HEK293 (cell line): ENCODE measurements around the gene RSRP1.
A peak's percentile ranks its signal among the peaks of the same experiment; 100 is the strongest.

Source experiments
- CTCF ChIA-PET: fragments of 350-600 bp; formaldehyde crosslinking; extraction: SDS; loops from one replicate; lab custom pipeline; 2021; ENCODE audit warnings: antibody characterized with exemption; lab: Yijun Ruan, JAX
- POLR2A ChIA-PET: fragments of 300-600 bp; formaldehyde crosslinking; extraction: SDS; loops from one replicate; lab custom pipeline; 2020; ENCODE audit warnings: antibody characterized with exemption, inconsistent platforms; lab: Yijun Ruan, JAX
- H3K27ac ChIP-seq: fragments of 200-500 bp; sonication (Bioruptor generic); 2 replicates; pipeline ENCODE4 v1.5.1; 2014; ENCODE audit warnings: low read depth, low read length, control low read depth, inconsistent platforms; ENCODE audit errors: extremely low read depth
- H3K36me3 ChIP-seq, 2 experiments: fragments of 200-500 bp in 1 of 2; sonication (Bioruptor generic) in 1 of 2; 1 replicate in 1 of 2; 2 replicates in 1 of 2; pipeline ENCODE4 v1.5.1; 2014 to 2017; ENCODE audit warnings: inconsistent platforms in 2 of 2, low read length in 2 of 2; ENCODE audit not compliant: control insufficient read depth in 2 of 2, insufficient read depth in 1 of 2
- H3K4me1 ChIP-seq: fragments of 200-500 bp; sonication (Bioruptor generic); 2 replicates; pipeline ENCODE4 v1.5.1; 2014; ENCODE audit warnings: mild to moderate bottlenecking, low read length, inconsistent platforms; ENCODE audit not compliant: control insufficient read depth, insufficient read depth
- H3K4me3 ChIP-seq: 2 replicates; pipeline ENCODE4 v1.5.1; 2011; ENCODE audit warnings: low read depth, mild to moderate bottlenecking, control low read depth, low read length, moderate library complexity
- H3K9me3 ChIP-seq: fragments of 200-500 bp; sonication (Bioruptor generic); 2 replicates; pipeline ENCODE4 v1.5.1; 2014; ENCODE audit warnings: low read depth, low read length, inconsistent platforms; ENCODE audit not compliant: control insufficient read depth, insufficient read depth
- BCL11B ChIP-seq: fragments of 450-650 bp; formaldehyde crosslinking; IDR thresholded peaks from 2 replicates; pipeline ENCODE4 v1.5.1; 2016; ENCODE audit warnings: low read depth, missing biosample characterization, missing genetic modification characterization
- CTCF ChIP-seq: fragments of 450-650 bp; formaldehyde crosslinking; IDR thresholded peaks from 2 replicates; pipeline ENCODE4 v1.5.1; 2016; ENCODE audit warnings: missing biosample characterization, missing genetic modification characterization
- IKZF3 ChIP-seq: fragments of 450-650 bp; IDR thresholded peaks from 2 replicates; pipeline ENCODE4 v1.5.0; 2018; ENCODE audit warnings: missing biosample characterization, mild to moderate bottlenecking, missing genetic modification characterization, moderate library complexity
- INSM2 ChIP-seq: fragments of 450-650 bp; formaldehyde crosslinking; IDR thresholded peaks from 2 replicates; pipeline ENCODE4 v1.5.1; 2016; ENCODE audit warnings: missing biosample characterization, missing genetic modification characterization
- KLF8 ChIP-seq: fragments of 450-650 bp; formaldehyde crosslinking; IDR thresholded peaks from 2 replicates; pipeline ENCODE4 v1.5.1; 2016; ENCODE audit warnings: missing biosample characterization, missing genetic modification characterization
- MEIS1 ChIP-seq: sonication (generic); formaldehyde crosslinking; IDR thresholded peaks from 2 replicates; pipeline ENCODE4 v1.8.1; 2022; ENCODE audit warnings: missing genetic modification reagents, mild to moderate bottlenecking, borderline replicate concordance
- MYNN ChIP-seq: fragments of 450-650 bp; formaldehyde crosslinking; IDR thresholded peaks from 2 replicates; pipeline ENCODE4 v1.5.1; 2016; ENCODE audit warnings: missing biosample characterization, missing genetic modification characterization, borderline replicate concordance
- MZF1 ChIP-seq: fragments of 450-650 bp; formaldehyde crosslinking; IDR thresholded peaks from 2 replicates; pipeline ENCODE4 v1.5.1; 2017; ENCODE audit warnings: missing biosample characterization, missing genetic modification characterization, borderline replicate concordance
- PBX3 ChIP-seq: sonication (generic); formaldehyde crosslinking; IDR thresholded peaks from 2 replicates; pipeline ENCODE4 v1.8.1; 2022; ENCODE audit warnings: mild to moderate bottlenecking, moderate library complexity, missing genetic modification reagents
- YY1 ChIP-seq: fragments of 450-650 bp; formaldehyde crosslinking; IDR thresholded peaks from 2 replicates; pipeline ENCODE4 v1.5.1; 2018; ENCODE audit warnings: missing biosample characterization, missing genetic modification characterization
- ZNF16 ChIP-seq: fragments of 450-650 bp; formaldehyde crosslinking; IDR thresholded peaks from 2 replicates; pipeline ENCODE4 v1.5.1; 2016; ENCODE audit warnings: low read depth, missing biosample characterization, missing genetic modification characterization
- ZNF214 ChIP-seq: fragments of 450-650 bp; formaldehyde crosslinking; IDR thresholded peaks from 2 replicates; pipeline ENCODE4 v1.5.1; 2017; ENCODE audit warnings: missing biosample characterization, mild to moderate bottlenecking, missing genetic modification characterization, borderline replicate concordance
- ZNF266 ChIP-seq: fragments of 450-650 bp; formaldehyde crosslinking; IDR thresholded peaks from 2 replicates; pipeline ENCODE4 v1.5.1; 2016; ENCODE audit warnings: missing biosample characterization, missing genetic modification characterization, low read depth
- ZNF302 ChIP-seq: fragments of 450-650 bp; formaldehyde crosslinking; IDR thresholded peaks from 2 replicates; pipeline ENCODE4 v1.5.1; 2016; ENCODE audit warnings: missing biosample characterization, missing genetic modification characterization, low read depth
- ZNF335 ChIP-seq: fragments of 450-650 bp; formaldehyde crosslinking; conservative IDR thresholded peaks from 2 replicates; pipeline ENCODE4 v1.5.1; 2016; ENCODE audit warnings: missing biosample characterization, missing genetic modification characterization
- ZNF341 ChIP-seq: fragments of 450-650 bp; formaldehyde crosslinking; IDR thresholded peaks from 2 replicates; pipeline ENCODE4; 2016; ENCODE audit warnings: low read depth, missing biosample characterization, missing genetic modification characterization
- ZNF366 ChIP-seq: fragments of 450-650 bp; formaldehyde crosslinking; conservative IDR thresholded peaks from 2 replicates; pipeline ENCODE4 v1.5.1; 2016; ENCODE audit warnings: missing biosample characterization, missing genetic modification characterization
- ZNF514 ChIP-seq: fragments of 450-650 bp; formaldehyde crosslinking; IDR thresholded peaks from 2 replicates; pipeline ENCODE4 v1.5.1; 2016; ENCODE audit warnings: missing biosample characterization, missing genetic modification characterization
- ZNF530 ChIP-seq: fragments of 450-650 bp; formaldehyde crosslinking; IDR thresholded peaks from 2 replicates; pipeline ENCODE4 v1.5.1; 2016; ENCODE audit warnings: low read depth, missing biosample characterization, missing genetic modification characterization
- ZNF549 ChIP-seq: fragments of 450-650 bp; IDR thresholded peaks from 2 replicates; pipeline ENCODE4 v1.5.1; 2018; ENCODE audit warnings: missing biosample characterization, missing genetic modification characterization, mild to moderate bottlenecking, inconsistent platforms, moderate library complexity
- ZNF660 ChIP-seq: fragments of 450-650 bp; IDR thresholded peaks from 2 replicates; pipeline ENCODE4 v1.5.1; 2018; ENCODE audit warnings: missing biosample characterization, mild to moderate bottlenecking, missing genetic modification characterization
- ZNF670 ChIP-seq: fragments of 450-650 bp; formaldehyde crosslinking; IDR thresholded peaks from 2 replicates; pipeline ENCODE4 v1.5.1; 2016; ENCODE audit warnings: missing biosample characterization, missing genetic modification characterization, low read depth
- ZNF776 ChIP-seq: fragments of 450-650 bp; formaldehyde crosslinking; IDR thresholded peaks from 2 replicates; pipeline ENCODE4 v1.5.0; 2017; ENCODE audit warnings: missing biosample characterization, missing genetic modification characterization, borderline replicate concordance
- ZNF791 ChIP-seq: fragments of 450-650 bp; formaldehyde crosslinking; IDR thresholded peaks from 2 replicates; pipeline ENCODE4 v1.5.1; 2016; ENCODE audit warnings: missing biosample characterization, missing genetic modification characterization
- ZNF792 ChIP-seq: fragments of 450-650 bp; formaldehyde crosslinking; IDR thresholded peaks from 2 replicates; pipeline ENCODE4 v1.5.1; 2016; ENCODE audit warnings: missing biosample characterization, missing genetic modification characterization
- ZSCAN18 ChIP-seq: fragments of 450-650 bp; formaldehyde crosslinking; IDR thresholded peaks from 2 replicates; pipeline ENCODE4 v1.5.1; 2016; ENCODE audit warnings: missing biosample characterization, missing genetic modification characterization
- TF ChIP-seq, protein P1 (sequence below): fragments of 450-650 bp; formaldehyde crosslinking; optimal IDR thresholded peaks from 2 replicates; pipeline ENCODE3; 2016; ENCODE audit warnings: missing biosample characterization, mild to moderate bottlenecking, missing genetic modification characterization

Gene RSRP1

DNA sequence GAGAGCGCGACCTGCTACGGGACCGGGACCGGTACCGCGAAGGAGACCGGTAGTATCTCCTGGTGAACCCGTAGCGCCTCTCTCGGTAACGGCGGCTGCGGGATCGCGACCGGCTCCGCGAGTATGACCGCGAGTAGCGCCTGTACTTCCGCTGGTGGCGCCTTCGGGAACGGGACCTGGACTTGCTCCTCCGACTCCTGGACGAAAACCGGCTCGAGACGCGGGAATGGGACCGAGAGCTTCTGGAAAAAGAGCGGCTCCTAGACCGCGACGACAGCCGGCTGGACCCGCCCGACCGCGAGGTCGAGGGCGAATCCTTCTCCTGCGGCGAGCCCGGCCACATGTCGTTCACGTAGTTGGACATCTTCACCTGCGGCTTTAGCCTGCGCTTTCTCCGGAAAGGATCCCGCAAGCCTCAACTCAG lies 642 bp downstream of the RSRP1 start:
- TF ChIP-seq ZNF514 (tag by site-specific recombination) = no peak
- peak; percentile 34; the same call in 1 of the 2 replicates for TF ChIP-seq ZNF335 (tag by site-specific recombination)
- TF ChIP-seq, protein P1, sequence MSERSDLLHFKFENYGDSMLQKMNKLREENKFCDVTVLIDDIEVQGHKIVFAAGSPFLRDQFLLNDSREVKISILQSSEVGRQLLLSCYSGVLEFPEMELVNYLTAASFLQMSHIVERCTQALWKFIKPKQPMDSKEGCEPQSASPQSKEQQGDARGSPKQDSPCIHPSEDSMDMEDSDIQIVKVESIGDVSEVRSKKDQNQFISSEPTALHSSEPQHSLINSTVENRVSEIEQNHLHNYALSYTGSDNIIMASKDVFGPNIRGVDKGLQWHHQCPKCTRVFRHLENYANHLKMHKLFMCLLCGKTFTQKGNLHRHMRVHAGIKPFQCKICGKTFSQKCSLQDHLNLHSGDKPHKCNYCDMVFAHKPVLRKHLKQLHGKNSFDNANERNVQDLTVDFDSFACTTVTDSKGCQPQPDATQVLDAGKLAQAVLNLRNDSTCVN (tag by site-specific recombination) = peak; percentile 77
- TF ChIP-seq ZNF302 (tag by site-specific recombination) = no peak
- peak; percentile 32; the same call in 1 of the 2 replicates for TF ChIP-seq IKZF3
- TF ChIP-seq PBX3 (CRISPR knock-in tag) = 0 out of 2 replicates have a peak, but pooled peaks have one; percentile 28
- peak; percentile 76 for TF ChIP-seq CTCF
- H3K36me3 ChIP-seq = peaks cover 30 to 50% of the 10 kb centered on the region in 2 experiments
- H3K4me3 ChIP-seq = peak overlapping the region; percentile 99
- 0 out of 2 replicates have a peak, but pooled peaks cover 2% of the 10 kb centered on the region for H3K4me1 ChIP-seq
- H3K9me3 ChIP-seq = no peaks in the 10 kb centered on the region
- CTCF ChIA-PET = no interaction called here
- POLR2A ChIA-PET = interaction anchor here (1.0 to 6.2 kb wide), 8 partner anchors 10 to 599 kb away, joined by 3 to 100 read pairs (median 5); partner anchors contain the start of genes MACO1 and SYF2
- peak overlapping the region; percentile 96 for H3K27ac ChIP-seq

GRCh38 chr1:25245809-25246599 lies 1.2 kb downstream of the RSRP1 start:
- Histone ChIP-seq H3K36me3 (peaks cover 33 to 54% of the 10 kb centered on the region in 2 experiments), H3K4me1 (0 out of 2 replicates have a peak, but pooled peaks cover 2% of the 10 kb centered on the region), H3K27ac (peak overlapping the region; percentile 96), H3K4me3 (peak overlapping the region; percentile 99), H3K9me3 (no peaks in the 10 kb centered on the region)
- ChIA-PET POLR2A (interaction anchor here (6.2 kb wide), 1 partner anchor 14 kb away, joined by 100 read pairs; the partner anchor contains the start of gene SYF2), CTCF (interaction anchor here (0.6 to 0.9 kb wide), 2 partner anchors 273 to 328 kb away, joined by 3 read pairs; no protein-coding TSS in a partner anchor)
- no peak for TF ChIP-seq ZNF266 (tag by site-specific recombination)
- no peak for TF ChIP-seq ZNF341 (tag by site-specific recombination)
- no peak for TF ChIP-seq ZNF791 (tag by site-specific recombination)
- no peak for TF ChIP-seq ZNF660
- no peak for TF ChIP-seq ZNF670 (tag by site-specific recombination)
- no peak for TF ChIP-seq YY1
- no peak for TF ChIP-seq ZSCAN18 (tag by site-specific recombination)
- TF ChIP-seq ZNF776 (tag by site-specific recombination) = no peak
- TF ChIP-seq MZF1 (tag by site-specific recombination) = no peak
- TF ChIP-seq INSM2 (tag by site-specific recombination) = no peak
- TF ChIP-seq KLF8 (tag by site-specific recombination) = no peak
- no peak for TF ChIP-seq ZNF214 (tag by site-specific recombination)
- peak; percentile 75 for TF ChIP-seq BCL11B (tag by site-specific recombination)
- TF ChIP-seq ZNF366 (tag by site-specific recombination) = peak; percentile 73
- TF ChIP-seq ZNF792 = no peak
- no peak for TF ChIP-seq MEIS1 (CRISPR knock-in tag)
- no peak for TF ChIP-seq ZNF16 (tag by site-specific recombination)
- no peak for TF ChIP-seq ZNF530 (tag by site-specific recombination)
- TF ChIP-seq ZNF549 (tag by site-specific recombination) = no peak
- TF ChIP-seq MYNN = no peak
